GM21717 (cell line): ENCODE data around the gene HDAC10.
"Not testable (repeated sequence)": the region's sequence is repeated elsewhere in the genome, so short reads cannot be mapped to it uniquely, and the experiment has no call there.

ENCODE experiments used
- ATAC-seq: cut with Tn5 transposase; IDR thresholded peaks from one replicate; pipeline ENCODE4 v1.9.1; 2021; ENCODE audit warnings: mild to moderate bottlenecking, moderate library complexity; ENCODE audit not compliant: unreplicated experiment

Gene HDAC10

DNA sequence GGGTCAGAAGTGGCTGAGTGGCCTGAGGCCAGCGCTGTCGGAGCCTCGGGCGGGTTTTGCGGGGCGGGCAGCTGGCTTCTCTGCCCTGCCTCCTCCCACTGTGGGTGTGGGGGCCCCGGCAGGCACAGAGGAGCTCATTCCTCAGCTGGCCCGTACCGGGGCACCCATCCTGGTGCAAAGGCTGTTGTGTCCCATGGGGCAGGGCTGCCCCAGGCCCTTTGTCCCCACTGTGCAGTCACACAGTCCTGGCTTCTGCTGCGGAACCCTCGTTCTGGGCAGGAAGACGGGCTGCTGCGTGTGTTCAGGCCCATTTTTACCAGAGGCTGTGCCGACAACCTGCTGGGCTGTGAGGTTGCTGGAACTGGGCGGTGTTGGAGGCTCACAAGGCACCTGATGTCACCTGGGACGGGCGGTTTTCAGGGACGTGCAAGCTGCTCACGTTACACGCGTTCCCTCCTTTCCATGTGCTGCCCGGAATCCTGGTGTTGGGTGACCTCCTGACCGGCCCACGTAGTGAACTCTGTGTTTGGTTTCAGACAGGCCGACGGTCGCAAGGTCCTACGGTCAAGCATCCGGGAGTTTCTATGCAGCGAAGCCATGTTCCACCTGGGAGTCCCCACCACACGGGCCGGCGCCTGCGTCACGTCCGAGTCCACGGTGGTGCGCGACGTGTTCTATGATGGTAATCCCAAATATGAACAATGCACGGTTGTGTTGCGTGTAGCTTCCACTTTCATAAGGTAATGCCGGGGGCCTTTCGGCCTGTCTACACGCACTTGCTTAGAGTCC, 45.1 kb downstream of the HDAC10 start:
- no peak for ATAC-seq

- ATAC-seq = not testable (repeated sequence)
These were observed 46.1 kb downstream of the HDAC10 start for GRCh38 chr22:50204998-50205397.

DNA sequence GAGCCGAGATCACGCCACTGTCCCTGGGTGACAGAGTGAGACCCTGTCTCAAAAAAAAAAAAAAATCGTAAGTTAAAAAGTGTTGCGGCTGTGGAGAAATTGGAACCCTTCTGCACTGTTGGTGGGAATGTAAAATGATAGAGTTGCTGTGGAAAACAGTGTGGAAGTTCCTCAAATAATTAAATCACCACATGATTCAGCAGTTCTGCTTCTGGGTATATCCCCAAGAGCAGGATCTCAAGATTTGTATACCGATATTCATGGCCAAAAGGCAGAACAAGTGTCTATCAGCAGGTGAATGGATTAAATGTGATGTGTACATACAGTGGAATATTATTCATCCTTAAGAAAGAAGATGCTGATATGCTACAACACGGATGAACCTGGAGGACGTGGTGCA, 46.5 kb downstream of the HDAC10 start:
- ATAC-seq = no peak

GRCh38 chr22:50203288-50203687, 47.8 kb downstream of the HDAC10 start:
- ATAC-seq = no peak

DNA sequence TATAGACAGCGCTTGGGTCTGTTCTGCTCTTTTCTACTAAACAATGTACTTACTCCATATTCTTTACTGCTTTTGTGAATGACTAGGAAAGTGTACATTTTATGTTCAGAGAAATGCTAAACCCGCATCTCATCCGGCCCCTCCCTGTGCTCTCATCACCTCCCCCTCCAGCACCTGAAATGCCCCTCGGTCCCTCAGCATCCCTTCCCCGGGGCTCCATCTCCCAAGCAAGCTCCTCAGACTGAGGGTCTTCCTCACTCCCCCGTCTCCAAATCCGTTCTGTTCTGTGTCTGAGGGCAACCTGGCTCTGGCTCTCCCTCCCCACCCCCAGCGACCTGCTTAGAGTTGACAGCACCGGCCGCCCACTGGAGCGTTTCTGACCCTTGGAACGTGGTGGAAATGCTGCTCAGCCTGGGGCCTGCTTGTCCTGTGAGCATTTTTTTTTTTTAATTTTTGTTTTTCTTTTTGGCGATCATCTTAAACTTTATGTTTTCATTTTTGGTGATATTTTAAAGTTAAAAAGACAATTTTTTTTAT, 48.9 kb downstream of the HDAC10 start:
- ATAC-seq = no peak

DNA sequence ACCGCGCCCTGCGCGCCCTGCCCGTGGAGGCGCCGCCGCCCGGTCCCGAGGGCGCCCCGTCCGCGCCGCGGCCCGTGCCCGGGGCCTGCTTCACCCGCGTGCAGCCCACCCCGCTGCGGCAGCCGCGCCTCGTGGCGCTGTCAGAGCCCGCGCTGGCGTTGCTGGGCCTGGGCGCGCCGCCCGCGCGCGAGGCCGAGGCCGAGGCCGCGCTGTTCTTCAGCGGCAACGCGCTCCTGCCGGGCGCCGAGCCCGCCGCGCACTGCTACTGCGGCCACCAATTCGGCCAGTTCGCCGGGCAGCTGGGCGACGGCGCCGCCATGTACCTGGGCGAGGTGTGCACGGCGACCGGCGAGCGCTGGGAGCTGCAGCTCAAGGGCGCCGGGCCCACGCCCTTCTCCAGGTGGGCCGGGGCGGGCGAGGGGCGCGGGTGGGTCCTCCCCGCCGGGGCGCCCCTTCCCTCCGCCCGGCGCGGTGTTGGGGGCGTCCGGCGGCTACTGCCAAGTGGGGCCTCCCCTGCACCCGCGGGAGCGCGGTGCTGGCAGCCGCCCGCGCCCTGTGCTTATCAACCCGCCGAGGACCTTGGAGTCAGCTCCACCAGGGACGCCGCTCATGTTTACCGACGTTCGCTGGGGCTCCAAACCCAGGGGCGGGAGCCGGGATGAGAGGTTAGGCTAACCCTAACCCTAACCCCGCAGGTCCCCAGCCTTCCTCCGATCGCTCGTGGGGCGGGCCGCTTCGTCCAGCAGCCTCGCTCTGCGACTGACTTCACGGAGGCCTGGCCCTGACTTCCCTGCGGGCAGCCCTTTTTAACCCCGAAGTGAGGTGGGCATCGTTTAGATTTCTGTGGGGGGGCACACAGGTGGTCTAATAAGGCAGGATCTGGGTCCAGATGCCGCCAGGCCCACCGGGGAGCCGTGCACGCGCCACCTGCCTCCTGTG, 49.6 kb downstream of the HDAC10 start:
- ATAC-seq = peak; percentile 3

- peak; percentile 53 for ATAC-seq
These were observed 50.4 kb downstream of the HDAC10 start, which contains the start of gene SELENOO for GRCh38 chr22:50200461-50201190. Gene SELENOO (plus strand): TSS chr22:50201011. CDS start chr22:50201037, 26 bp downstream.

DNA sequence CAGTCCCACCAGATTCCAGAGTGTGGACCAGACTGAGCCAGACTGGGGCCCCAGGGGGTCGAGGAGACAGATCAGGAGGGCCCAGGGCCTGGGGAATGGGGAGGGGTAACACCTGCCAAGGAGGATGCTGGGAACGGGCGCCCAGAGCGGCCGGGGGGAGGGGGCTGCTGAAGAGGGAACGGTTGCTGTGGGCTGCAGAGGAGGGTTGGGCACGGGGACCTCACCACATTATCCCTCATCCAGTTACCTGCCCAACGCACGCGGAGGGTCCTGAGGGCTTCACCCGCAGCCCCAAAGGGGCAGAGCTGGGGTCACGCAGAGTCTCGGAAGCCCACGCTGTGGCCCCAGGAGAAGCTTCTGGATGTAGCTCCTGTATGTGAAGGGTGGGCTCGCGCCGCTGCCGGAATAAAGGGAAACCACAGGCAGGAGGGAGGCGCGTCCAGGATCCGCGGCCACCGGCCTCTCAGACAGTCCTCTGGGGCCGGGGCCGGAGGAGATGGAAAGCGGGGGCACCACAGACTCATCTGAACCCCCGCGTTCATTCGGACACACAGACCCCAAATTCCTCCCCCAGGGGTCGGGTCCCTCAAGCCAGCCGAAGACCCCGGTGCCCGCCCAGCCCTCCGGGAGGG, 51.1 kb downstream of the HDAC10 start:
- no peak for ATAC-seq

GRCh38 chr22:50199251-50199721, 51.8 kb downstream of the HDAC10 start:
- no peak for ATAC-seq

DNA sequence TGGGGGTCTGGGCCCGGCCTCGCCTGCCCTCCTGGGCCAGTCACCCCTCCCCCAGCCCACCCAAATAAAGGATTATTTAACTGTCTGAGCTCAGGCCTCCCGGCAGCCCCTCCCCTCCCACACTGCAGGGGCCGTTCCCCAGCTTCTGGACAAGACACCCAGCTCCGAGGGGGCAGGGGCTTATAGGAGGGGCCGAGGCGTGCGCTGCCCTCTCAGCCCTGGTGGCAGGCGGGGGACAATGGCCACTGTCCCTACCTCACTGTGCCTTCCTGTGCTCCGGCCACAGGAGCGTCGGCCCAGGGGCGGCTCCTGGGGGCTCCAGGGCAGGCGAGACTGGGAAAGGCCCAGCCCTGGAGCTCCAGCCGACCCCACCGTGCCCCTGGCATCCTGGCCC, 52.4 kb downstream of the HDAC10 start:
- ATAC-seq = no peak

- ATAC-seq = no peak
These were observed 53.0 kb downstream of the HDAC10 start for GRCh38 chr22:50197856-50198623.

- ATAC-seq = no peak
These were observed 53.9 kb downstream of the HDAC10 start for GRCh38 chr22:50197000-50197800.

GRCh38 chr22:50196256-50196655, 54.8 kb downstream of the HDAC10 start:
- ATAC-seq = no peak
